Adrenal gland (tissue), 5 donors: ENCODE results near the gene PPP1R9B.

Experiments used
- CTCF ChIP-seq, 6 experiments: fragments of 450-650 bp in 4 of 6; fragments of 200-600 bp in 2 of 6; sonication (generic) in 1 of 6; IDR thresholded peaks; 1 replicate in 5 of 6; 2 replicates in 1 of 6; pipeline versions ENCODE4 v1.5.1 to v1.8.0; 2016 to 2021; ENCODE audit warnings: antibody characterized with exemption in 6 of 6, mild to moderate bottlenecking in 2 of 6, moderate library complexity in 1 of 6
- POLR2A ChIP-seq, 2 donors: fragments of 450-650 bp; IDR thresholded peaks; one replicate each; pipeline ENCODE4 v1.6.1; 2017; ENCODE audit warnings: antibody characterized with exemption in 2 of 2, mild to moderate bottlenecking in 2 of 2, moderate library complexity in 1 of 2
- donor health status: DM: no; HTN: no; CAD: no.

DNA sequence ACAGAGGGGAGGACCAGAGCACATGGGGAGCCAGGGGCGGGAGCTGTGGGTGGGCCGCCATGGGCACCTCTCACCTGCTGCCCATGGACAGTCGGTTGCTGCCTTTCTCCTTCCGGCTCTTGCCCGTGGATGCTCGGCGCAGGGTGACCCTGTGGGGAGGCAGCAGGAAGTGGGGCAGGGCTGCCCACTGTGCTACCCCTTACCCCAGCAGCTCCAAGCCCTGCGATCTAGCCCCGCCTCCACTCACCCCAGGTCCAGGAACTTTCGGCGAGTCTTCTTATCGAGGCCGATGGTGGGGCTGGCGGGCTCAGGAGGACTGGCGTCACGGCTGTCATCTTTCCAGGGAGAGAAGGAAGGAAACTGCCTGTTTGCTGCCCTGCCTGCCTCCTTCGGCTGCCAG, 34.7 kb downstream of the PPP1R9B start:
- no peak for TF ChIP-seq CTCF (IDR thresholded peaks at IDR 0.05)
- no peak for TF ChIP-seq POLR2A (IDR thresholded peaks at IDR 0.05)
